GM12891 (cell line): ENCODE results near the gene MAPK4.

Experiments
- POLR2A ChIP-seq: IDR thresholded peaks from 2 replicates; pipeline ENCODE4 v1.6.1; 2011; ENCODE audit warnings: low read depth, low read length, control low read depth
- SPI1 ChIP-seq: IDR thresholded peaks from 2 replicates; pipeline ENCODE4 v1.6.1; 2011; ENCODE audit warnings: low read depth, low read length, control low read depth

GRCh38 chr18:50721006-50721405 lies 161.1 kb downstream of the MAPK4 start:
- TF ChIP-seq POLR2A (no peak), SPI1 (no peak)
